B cell (primary cell): ENCODE data around the gene GIT1. TPM values are rescaled to one million over a fixed set of nuclear protein-coding genes. Genes with fewer than 3 reads are reported as not detected.

Experiments used
- ATAC-seq: fragments of 200-7000 bp; cut with Tn5 transposase; one replicate; pipeline ENCODE4 v1.10.0; 2021; ENCODE audit warnings: low read depth, mild to moderate bottlenecking, moderate number of reproducible peaks, moderate library complexity
- CTCF ChIA-PET: fragments of 350-600 bp; sonication (Branson Sonifier 250); formaldehyde crosslinking; loops from one replicate; lab custom pipeline; 2021; ENCODE audit warnings: antibody characterized with exemption, inconsistent platforms; lab: Charles Lee
- POLR2A ChIA-PET: fragments of 350-600 bp; sonication (Branson Sonifier 250); formaldehyde crosslinking; loops from one replicate; lab custom pipeline; 2021; ENCODE audit warnings: antibody characterized with exemption; lab: Charles Lee
- DNase-seq: peaks from one replicate; pipeline ENCODE4 v3.0.0; 2013
- H2AFZ ChIP-seq: 2 replicates; pipeline ENCODE4 v1.6.1; 2012; ENCODE audit warnings: mild to moderate bottlenecking, low read depth, low read length; ENCODE audit not compliant: insufficient read depth, poor library complexity, severe bottlenecking
- H3K27ac ChIP-seq, 2 donors: 1 replicate in 1 of 2; 2 replicates in 1 of 2; pipeline ENCODE4 v1.5.1; 2012 to 2013; ENCODE audit warnings: low read length in 2 of 2, mild to moderate bottlenecking in 2 of 2, moderate library complexity in 1 of 2
- H3K27me3 ChIP-seq, 4 experiments: fragments of 200-600 bp in 1 of 4; sonication (generic) in 1 of 4; replicated peaks in 1 of 4; 1 replicate in 2 of 4; 2 replicates in 2 of 4; pipeline versions ENCODE4 v1.6.1 to v1.7.0; 2013 to 2016; ENCODE audit warnings: low read length in 3 of 4, mild to moderate bottlenecking in 2 of 4, mixed read lengths in 1 of 4, moderate library complexity in 1 of 4; ENCODE audit not compliant: insufficient read depth in 4 of 4, control insufficient read depth in 3 of 4; ENCODE audit errors: control extremely low read depth in 1 of 4
- H3K36me3 ChIP-seq, 2 experiments: replicated peaks in 1 of 2; 1 replicate in 1 of 2; 2 replicates in 1 of 2; pipeline versions ENCODE4 v1.6.1 to v1.7.1; 2013; ENCODE audit warnings: low read length in 1 of 2; ENCODE audit not compliant: insufficient read depth in 2 of 2, control insufficient read depth in 1 of 2; ENCODE audit errors: control extremely low read depth in 1 of 2, extremely low read depth in 1 of 2
- H3K4me1 ChIP-seq, 2 donors: fragments of 200-600 bp in 1 of 2; sonication (generic) in 1 of 2; 1 replicate in 1 of 2; 2 replicates in 1 of 2; pipeline versions ENCODE4 v1.5.1 to v1.6.1; 2013 to 2017; ENCODE audit warnings: low read length in 2 of 2; ENCODE audit not compliant: control insufficient read depth in 2 of 2, insufficient read depth in 2 of 2
- H3K4me2 ChIP-seq: replicated peaks from 2 replicates; pipeline ENCODE3; 2012; ENCODE audit warnings: mild to moderate bottlenecking, low read depth, low read length; ENCODE audit not compliant: poor library complexity, severe bottlenecking
- H3K4me3 ChIP-seq, 5 experiments: fragments of 200-600 bp in 1 of 5; sonication (generic) in 1 of 5; 1 replicate in 3 of 5; 2 replicates in 2 of 5; pipeline versions ENCODE4 v1.5.1 to v1.7.0; 2011 to 2016; ENCODE audit warnings: low read length in 4 of 5, mild to moderate bottlenecking in 4 of 5, low read depth in 2 of 5, control low read depth in 1 of 5, moderate library complexity in 1 of 5; ENCODE audit not compliant: insufficient read depth in 1 of 5; ENCODE audit errors: control extremely low read depth in 1 of 5, extremely low read depth in 1 of 5
- H3K79me2 ChIP-seq: fragments of 200-600 bp; sonication (generic); one replicate; pipeline ENCODE4 v1.6.0; 2016; ENCODE audit warnings: low read length; ENCODE audit not compliant: control insufficient read depth, insufficient read depth
- H3K9ac ChIP-seq: fragments of 200-600 bp; sonication (generic); 2 replicates; pipeline ENCODE4 v1.6.1; 2017; ENCODE audit warnings: mild to moderate bottlenecking, low read length, moderate library complexity
- H3K9me3 ChIP-seq, 3 donors: one replicate each; pipeline versions ENCODE4 v1.6.1 to v1.7.1; 2013; ENCODE audit warnings: low read length in 2 of 3; ENCODE audit not compliant: control insufficient read depth in 2 of 3, insufficient read depth in 1 of 3; ENCODE audit errors: control extremely low read depth in 1 of 3
- H4K20me1 ChIP-seq: 2 replicates; pipeline ENCODE4 v1.6.0; 2012; ENCODE audit warnings: mild to moderate bottlenecking, low read length; ENCODE audit not compliant: insufficient read depth, control insufficient read depth, poor library complexity, severe bottlenecking
- H3K27ac Mint-ChIP-seq: one replicate; pipeline ENCODE4 v1.8.0; 2021; ENCODE audit warnings: mixed read lengths
- H3K27me3 Mint-ChIP-seq: one replicate; pipeline ENCODE4 v1.8.0; 2021; ENCODE audit warnings: mixed read lengths
- H3K4me1 Mint-ChIP-seq: one replicate; pipeline ENCODE4 v1.8.0; 2021; ENCODE audit warnings: mixed read lengths
- H3K4me3 Mint-ChIP-seq: one replicate; pipeline ENCODE4 v1.8.0; 2021; ENCODE audit warnings: mixed read lengths
- H3K9me3 Mint-ChIP-seq: one replicate; pipeline ENCODE4 v1.8.0; 2022; ENCODE audit warnings: mixed read lengths; ENCODE audit not compliant: insufficient read depth
- CTCF ChIP-seq: fragments of 200-600 bp; IDR thresholded peaks from one replicate; pipeline ENCODE4 v1.8.0; 2022; ENCODE audit warnings: antibody characterized with exemption, mild to moderate bottlenecking
- EZH2 ChIP-seq: IDR thresholded peaks from 2 replicates; pipeline ENCODE4 v1.6.1; 2012; ENCODE audit warnings: borderline replicate concordance, low read depth, mild to moderate bottlenecking, moderate library complexity, low read length; ENCODE audit not compliant: insufficient read depth, poor library complexity, severe bottlenecking
- WGBS: methylation state at CpG from one replicate; pipeline ENCODE4 v1.1.5; 2013; ENCODE audit warnings: missing lambda C conversion rate; ENCODE audit not compliant: insufficient coverage; 5-methylcytosine and 5-hydroxymethylcytosine counted together
- intact Hi-C: fragments of 100-400 bp; cut with micrococcal nuclease; formaldehyde crosslinking; loops from one replicate; pipeline ENCODE4 v1.10.0; 2022
- polyA plus RNA-seq: library from polyadenylated mRNA; depleted of rRNA; stranded (reverse); fragments of >200 nt; gene quantifications from 2 replicates; pipeline ENCODE4 v1.2.3, GENCODE V29; 2012
- total RNA-seq, 2 donors: library from RNA; stranded (reverse); fragments of 120-200 nt in 1 of 2; gene quantifications; 1 replicate in 1 of 2; 2 replicates in 1 of 2; pipeline versions ENCODE4 v1.2.3 to v1.2.4, GENCODE V29; 2013 to 2022

Gene GIT1
- total and polyA plus RNA-seq, 2 donors (not counting 1 experiment from before 2014, with no cell fraction given): 49.3 to 61.9 TPM

- POLR2A ChIA-PET: interaction anchor here (0.7 to 1.0 kb wide), 2 partner anchors 44 to 305 kb away, joined by 4 to 6 read pairs; no protein-coding TSS in a partner anchor
- Mint-ChIP-seq H3K9me3 (no peaks in the 10 kb centered on the region), H3K27me3 (no peaks in the 10 kb centered on the region), H3K4me1 (peaks cover 26% of the 10 kb centered on the region), H3K27ac (no peak overlapping the region), H3K4me3 (no peak overlapping the region)
- H3K4me1 ChIP-seq: peaks cover 15 to 28% of the 10 kb centered on the region in 2 donors
- peaks cover 10% of the 10 kb centered on the region for H3K79me2 ChIP-seq
- H3K9me3 ChIP-seq: no peaks in the 10 kb centered on the region
- TF ChIP-seq EZH2: no peak
- no peak for TF ChIP-seq CTCF
- 83% methylated on average over 1 of the region's 6 CpGs for WGBS
- no peak overlapping the region for H2AFZ ChIP-seq
- no peaks in the 10 kb centered on the region for H3K27me3 ChIP-seq
- H3K9ac ChIP-seq: no peak overlapping the region
- peaks cover 37% of the 10 kb centered on the region for H4K20me1 ChIP-seq
- DNase-seq: no peak
- intact Hi-C loops: loop anchor here (1.0 kb wide), 1 partner anchor 203 kb away; no protein-coding TSS in a partner anchor
- H3K36me3 ChIP-seq: peaks cover 0 to 48% of the 10 kb centered on the region in 2 experiments
- H3K4me3 ChIP-seq: no peak overlapping the region
- H3K27ac ChIP-seq: no peak overlapping the region
- CTCF ChIA-PET: interaction anchor here (1.0 to 24.3 kb wide), 15 partner anchors 11 to 531 kb away, joined by 3 to 336 read pairs (median 5); partner anchors contain the start of gene ANKRD13B
- no peak overlapping the region for H3K4me2 ChIP-seq
- no peak for ATAC-seq
Observed at GRCh38 chr17:29573558-29573869, 15.9 kb downstream of the GIT1 start.

DNA sequence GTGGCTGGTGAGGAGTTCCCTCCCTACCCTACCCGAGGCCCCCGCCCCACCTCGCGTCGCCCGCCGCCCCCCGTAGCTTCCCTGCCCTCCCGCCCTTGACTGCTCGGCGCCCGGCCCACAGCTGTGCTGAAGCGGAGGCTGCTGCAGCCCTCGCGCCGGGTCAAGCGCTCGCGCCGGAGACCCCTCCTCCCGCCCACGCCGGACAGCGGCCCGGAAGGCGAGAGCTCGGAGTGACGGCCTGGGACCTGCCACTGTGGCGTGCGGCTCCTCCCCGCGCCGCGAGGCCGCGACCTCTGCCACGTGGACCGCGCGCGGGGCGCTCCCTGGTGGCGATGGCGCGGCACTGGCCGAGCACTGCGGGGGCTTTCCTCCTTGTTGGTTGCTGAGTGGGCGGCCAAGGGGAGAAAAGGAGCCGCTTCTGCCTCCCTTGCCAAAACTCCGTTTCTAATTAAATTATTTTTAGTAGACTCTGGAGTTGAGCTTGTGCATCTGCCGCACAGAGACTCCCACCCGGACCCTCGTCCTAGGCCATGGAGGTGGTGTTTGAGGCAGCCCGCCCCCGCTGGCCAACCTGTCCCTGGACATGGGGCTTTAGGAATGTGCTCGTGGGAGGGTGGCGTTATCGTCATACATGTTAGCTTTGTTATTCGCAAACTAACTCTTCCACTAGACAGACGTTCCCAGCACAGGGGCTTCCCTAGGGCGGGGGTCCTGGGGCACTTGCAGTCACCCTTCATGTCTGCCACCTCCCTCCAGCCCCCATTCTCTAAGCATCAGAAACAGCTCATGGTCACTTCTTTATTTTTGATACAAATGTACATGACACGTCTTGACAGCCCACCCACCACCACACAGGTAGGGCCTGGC lies 16.5 kb downstream of the GIT1 start:
- Histone ChIP-seq H3K79me2 (peaks cover 9% of the 10 kb centered on the region), H3K27ac (no peak overlapping the region), H3K9me3 (no peaks in the 10 kb centered on the region), H3K36me3 (peaks cover 0 to 42% of the 10 kb centered on the region in 2 experiments), H3K4me2 (peak overlapping the region; percentile 68), H3K4me3 (no peak overlapping the region), H3K4me1 (peaks cover 15 to 28% of the 10 kb centered on the region in 2 donors), H4K20me1 (peaks cover 37% of the 10 kb centered on the region), H2AFZ (no peak overlapping the region), H3K9ac (no peak overlapping the region), H3K27me3 (no peaks in the 10 kb centered on the region)
- peaks cover 26% of the 10 kb centered on the region for H3K4me1 Mint-ChIP-seq
- ChIA-PET CTCF (interaction anchor here (0.6 to 24.3 kb wide), 18 partner anchors 12 to 532 kb away, joined by 3 to 336 read pairs (median 4); partner anchors contain the start of gene ANKRD13B), POLR2A (interaction anchor here (0.5 to 1.0 kb wide), 4 partner anchors 9 to 188 kb away, joined by 3 to 6 read pairs (median 4); no protein-coding TSS in a partner anchor)
- H3K27ac Mint-ChIP-seq: no peak overlapping the region
- DNase-seq (peak; percentile 81), ATAC-seq (peak; percentile 34)
- no peaks in the 10 kb centered on the region for H3K27me3 Mint-ChIP-seq
- WGBS: 58% methylated on average over 37 of the region's 62 CpGs
- no peak overlapping the region for H3K4me3 Mint-ChIP-seq
- H3K9me3 Mint-ChIP-seq: no peaks in the 10 kb centered on the region
- intact Hi-C loops: loop anchor here (1.0 kb wide), 1 partner anchor 203 kb away; no protein-coding TSS in a partner anchor
- TF ChIP-seq EZH2: no peak
- TF ChIP-seq CTCF: peak; percentile 76
